Neural cell (in vitro differentiated cells): ENCODE measurements around the gene ZNRD2. TPM values are rescaled to one million over a fixed set of nuclear protein-coding genes. Genes with fewer than 3 reads are reported as not detected.
"Not testable (repeated sequence)": the region's sequence is repeated elsewhere in the genome, so short reads cannot be mapped to it uniquely, and the experiment has no call there.

ENCODE experiments used
- H2AFZ ChIP-seq: fragments of 200-600, 300-800 bp; sonication (generic), shearing (Covaris generic); 2 replicates; pipeline ENCODE4 v1.6.0; 2014; ENCODE audit warnings: low read depth, mild to moderate bottlenecking, antibody characterized with exemption, low read length, moderate library complexity
- H3F3A ChIP-seq: fragments of 200-600 bp; shearing (Covaris generic); 2 replicates; pipeline ENCODE4 v1.6.1; 2016; ENCODE audit warnings: mild to moderate bottlenecking, moderate library complexity, mixed read lengths, antibody characterized with exemption, low read length; ENCODE audit not compliant: insufficient read depth, poor library complexity, severe bottlenecking
- H3K27ac ChIP-seq: fragments of 200-600, 300-800 bp; sonication (generic), shearing (Covaris generic); 2 replicates; pipeline ENCODE4 v1.5.1; 2014; ENCODE audit warnings: mild to moderate bottlenecking, low read length, moderate library complexity
- H3K27me3 ChIP-seq: fragments of 300-800, 200-600 bp; sonication (generic), shearing (Covaris generic); 2 replicates; pipeline ENCODE4 v1.6.0; 2014; ENCODE audit warnings: mild to moderate bottlenecking, low read depth, low read length, moderate library complexity; ENCODE audit not compliant: insufficient read depth
- H3K36me3 ChIP-seq: fragments of 300-800, 200-600 bp; sonication (generic), shearing (Covaris generic); 2 replicates; pipeline ENCODE4 v1.5.1; 2014; ENCODE audit warnings: mild to moderate bottlenecking, antibody characterized with exemption, low read length, moderate library complexity; ENCODE audit not compliant: insufficient read depth
- H3K4me2 ChIP-seq: fragments of 300-800, 200-600 bp; sonication (generic), shearing (Covaris generic); 2 replicates; pipeline ENCODE4 v1.6.0; 2014; ENCODE audit warnings: mild to moderate bottlenecking, low read length
- H3K4me3 ChIP-seq: fragments of 300-800, 200-600 bp; sonication (generic), shearing (Covaris generic); 2 replicates; pipeline ENCODE4 v1.5.1; 2014; ENCODE audit warnings: mild to moderate bottlenecking, low read length, moderate library complexity
- H3K79me2 ChIP-seq: fragments of 200-600 bp; shearing (Covaris generic); replicated peaks from 2 replicates; pipeline ENCODE4 v1.6.0; 2014; ENCODE audit warnings: mild to moderate bottlenecking, low read length, moderate library complexity; ENCODE audit not compliant: insufficient read depth
- H3K9ac ChIP-seq: fragments of 300-800, 200-600 bp; sonication (generic), shearing (Covaris generic); 2 replicates; pipeline ENCODE4 v1.6.1; 2016; ENCODE audit warnings: mild to moderate bottlenecking, low read length, mixed read lengths
- H3K9me2 ChIP-seq: fragments of 200-600 bp; shearing (Covaris generic); 2 replicates; pipeline ENCODE4 v1.6.1; 2016; ENCODE audit warnings: mild to moderate bottlenecking, low read length, mixed read lengths; ENCODE audit not compliant: insufficient read depth
- H3K9me3 ChIP-seq: fragments of 200-600, 300-800 bp; sonication (generic), shearing (Covaris generic); 2 replicates; pipeline ENCODE4 v1.6.1; 2016; ENCODE audit warnings: mild to moderate bottlenecking, mixed run types, low read length, moderate library complexity, mixed read lengths
- H4K20me1 ChIP-seq: fragments of 200-600 bp; shearing (Covaris generic); 2 replicates; pipeline ENCODE4 v1.6.1; 2016; ENCODE audit warnings: mild to moderate bottlenecking, mixed run types; ENCODE audit not compliant: insufficient read depth
- EP300 ChIP-seq: fragments of 450-650 bp; conservative IDR thresholded peaks from 2 replicates; pipeline ENCODE4 v1.6.1; 2014; ENCODE audit warnings: antibody characterized with exemption, mild to moderate bottlenecking, moderate library complexity; ENCODE audit not compliant: poor library complexity, severe bottlenecking
- EZH2 ChIP-seq: fragments of 200-600, 300-800 bp; shearing (Covaris generic), sonication (generic); IDR thresholded peaks from 2 replicates; pipeline ENCODE4 v1.6.1; 2014; ENCODE audit warnings: antibody characterized with exemption, low read length, borderline replicate concordance, mild to moderate bottlenecking; ENCODE audit not compliant: insufficient read depth, poor library complexity, severe bottlenecking
- MXI1 ChIP-seq: fragments of 450-650 bp; conservative IDR thresholded peaks from 2 replicates; pipeline ENCODE4 v1.6.1; 2014; ENCODE audit warnings: antibody characterized with exemption, mild to moderate bottlenecking; ENCODE audit not compliant: poor library complexity, severe bottlenecking
- POLR2AphosphoS5 ChIP-seq: IDR thresholded peaks from 2 replicates; pipeline ENCODE4 v1.6.1; 2012
- RAD21 ChIP-seq: fragments of 450-650 bp; conservative IDR thresholded peaks from 2 replicates; pipeline ENCODE4 v1.6.1; 2014; ENCODE audit warnings: antibody characterized with exemption, mild to moderate bottlenecking, moderate library complexity
- SMC3 ChIP-seq: fragments of 450-650 bp; conservative IDR thresholded peaks from 2 replicates; pipeline ENCODE4 v1.6.1; 2014; ENCODE audit warnings: antibody characterized with exemption, mild to moderate bottlenecking, moderate library complexity; ENCODE audit not compliant: poor library complexity
- TAF1 ChIP-seq: IDR thresholded peaks from 2 replicates; pipeline ENCODE4 v1.6.1; 2012; ENCODE audit warnings: low read depth
- polyA minus RNA-seq: library from RNA; depleted of rRNA, polyadenylated mRNA; stranded (reverse); fragments of >200 nt; gene quantifications from 2 replicates; pipeline ENCODE4 v1.2.3, GENCODE V29; 2014
- polyA plus RNA-seq: library from polyadenylated mRNA; depleted of rRNA; stranded (reverse); fragments of >200 nt; gene quantifications from 2 replicates; pipeline ENCODE4 v1.2.3, GENCODE V29; 2014
- TF ChIP-seq, protein P1 (sequence below): IDR thresholded peaks from 2 replicates; pipeline ENCODE4 v1.6.1; 2012; ENCODE audit warnings: borderline replicate concordance
- TF ChIP-seq, protein P2 (sequence below): fragments of 450-650 bp; IDR thresholded peaks from 2 replicates; pipeline ENCODE4 v1.5.1; 2014; ENCODE audit warnings: antibody characterized with exemption, mild to moderate bottlenecking, moderate library complexity; ENCODE audit not compliant: poor library complexity, severe bottlenecking

Gene ZNRD2, protein sequence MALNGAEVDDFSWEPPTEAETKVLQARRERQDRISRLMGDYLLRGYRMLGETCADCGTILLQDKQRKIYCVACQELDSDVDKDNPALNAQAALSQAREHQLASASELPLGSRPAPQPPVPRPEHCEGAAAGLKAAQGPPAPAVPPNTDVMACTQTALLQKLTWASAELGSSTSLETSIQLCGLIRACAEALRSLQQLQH
- polyA plus RNA-seq (35.4 and 36.2 TPM in 2 replicates), polyA minus RNA-seq (16.4 and 24.8 TPM in 2 replicates)

DNA sequence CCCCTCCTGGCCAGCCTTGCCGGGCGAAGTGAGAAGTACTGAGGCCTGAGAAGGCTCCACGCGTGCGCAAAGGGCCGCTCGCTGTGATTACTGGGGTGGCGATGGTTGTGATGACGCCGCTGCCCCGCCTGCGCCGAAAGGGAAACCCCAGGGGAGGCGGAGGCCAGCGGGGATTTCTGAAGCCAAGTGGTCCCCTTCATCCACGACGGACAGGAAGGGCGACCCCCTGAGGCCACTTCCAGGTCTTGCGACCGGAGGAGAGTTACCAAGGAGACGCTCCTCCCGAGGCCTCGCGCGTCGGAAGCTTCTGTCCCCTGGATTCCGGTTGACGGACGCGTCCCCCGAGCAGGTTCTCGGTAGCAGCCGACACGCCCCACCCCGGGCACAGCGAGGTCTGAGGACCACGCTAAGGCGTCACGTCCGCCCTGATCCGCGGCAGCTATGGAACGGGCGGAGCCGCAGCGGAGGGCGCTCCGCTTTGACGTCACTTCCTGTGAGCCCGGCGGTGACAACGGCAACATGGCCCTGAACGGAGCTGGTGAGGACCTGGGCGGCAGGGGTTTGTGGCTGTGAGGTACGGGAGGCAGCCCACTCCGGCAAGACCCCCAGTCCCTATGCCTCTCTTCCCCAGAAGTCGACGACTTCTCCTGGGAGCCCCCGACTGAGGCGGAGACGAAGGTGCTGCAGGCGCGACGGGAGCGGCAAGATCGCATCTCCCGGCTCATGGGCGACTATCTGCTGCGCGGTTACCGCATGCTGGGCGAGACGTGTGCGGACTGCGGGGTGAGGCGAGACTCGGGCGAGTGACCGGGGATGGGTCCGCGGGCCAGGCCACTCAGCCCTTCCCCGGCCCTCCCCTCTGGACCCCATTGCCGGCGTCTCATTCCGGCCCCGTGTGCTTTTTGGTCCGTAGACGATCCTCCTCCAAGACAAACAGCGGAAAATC lies at the start of gene ZNRD2:
ZNRD2 (plus strand) TSS at position 505 of the 946 bp plus-strand sequence; CDS start at position 520, 15 bp downstream.
- Histone ChIP-seq H2AFZ (peak within 1 kb of the TSS; percentile 41), H3K4me3 (peak within 1 kb of the TSS; percentile 82), H3K9me2 (no peaks in the 10 kb centered on the region), H3K9ac (peak within 1 kb of the TSS; percentile 91), H3K27ac (peak within 1 kb of the TSS; percentile 95), H3K9me3 (no peaks in the 10 kb centered on the region), H3K4me2 (peak within 1 kb of the TSS; percentile 99), H3K36me3 (no peaks in the 10 kb centered on the region), H4K20me1 (peaks cover 15% of the 10 kb centered on the region), H3K27me3 (peaks cover 4% of the 10 kb centered on the region), H3F3A (peaks cover 9% of the 10 kb centered on the region), H3K79me2 (peaks cover 50% of the 10 kb centered on the region)
- TF ChIP-seq POLR2AphosphoS5 = peak; percentile 95
- TF ChIP-seq, protein P1, sequence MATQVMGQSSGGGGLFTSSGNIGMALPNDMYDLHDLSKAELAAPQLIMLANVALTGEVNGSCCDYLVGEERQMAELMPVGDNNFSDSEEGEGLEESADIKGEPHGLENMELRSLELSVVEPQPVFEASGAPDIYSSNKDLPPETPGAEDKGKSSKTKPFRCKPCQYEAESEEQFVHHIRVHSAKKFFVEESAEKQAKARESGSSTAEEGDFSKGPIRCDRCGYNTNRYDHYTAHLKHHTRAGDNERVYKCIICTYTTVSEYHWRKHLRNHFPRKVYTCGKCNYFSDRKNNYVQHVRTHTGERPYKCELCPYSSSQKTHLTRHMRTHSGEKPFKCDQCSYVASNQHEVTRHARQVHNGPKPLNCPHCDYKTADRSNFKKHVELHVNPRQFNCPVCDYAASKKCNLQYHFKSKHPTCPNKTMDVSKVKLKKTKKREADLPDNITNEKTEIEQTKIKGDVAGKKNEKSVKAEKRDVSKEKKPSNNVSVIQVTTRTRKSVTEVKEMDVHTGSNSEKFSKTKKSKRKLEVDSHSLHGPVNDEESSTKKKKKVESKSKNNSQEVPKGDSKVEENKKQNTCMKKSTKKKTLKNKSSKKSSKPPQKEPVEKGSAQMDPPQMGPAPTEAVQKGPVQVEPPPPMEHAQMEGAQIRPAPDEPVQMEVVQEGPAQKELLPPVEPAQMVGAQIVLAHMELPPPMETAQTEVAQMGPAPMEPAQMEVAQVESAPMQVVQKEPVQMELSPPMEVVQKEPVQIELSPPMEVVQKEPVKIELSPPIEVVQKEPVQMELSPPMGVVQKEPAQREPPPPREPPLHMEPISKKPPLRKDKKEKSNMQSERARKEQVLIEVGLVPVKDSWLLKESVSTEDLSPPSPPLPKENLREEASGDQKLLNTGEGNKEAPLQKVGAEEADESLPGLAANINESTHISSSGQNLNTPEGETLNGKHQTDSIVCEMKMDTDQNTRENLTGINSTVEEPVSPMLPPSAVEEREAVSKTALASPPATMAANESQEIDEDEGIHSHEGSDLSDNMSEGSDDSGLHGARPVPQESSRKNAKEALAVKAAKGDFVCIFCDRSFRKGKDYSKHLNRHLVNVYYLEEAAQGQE = peak; percentile 34
- no peak for TF ChIP-seq TAF1
- TF ChIP-seq MXI1 = peak; percentile 96
- TF ChIP-seq, protein P2, sequence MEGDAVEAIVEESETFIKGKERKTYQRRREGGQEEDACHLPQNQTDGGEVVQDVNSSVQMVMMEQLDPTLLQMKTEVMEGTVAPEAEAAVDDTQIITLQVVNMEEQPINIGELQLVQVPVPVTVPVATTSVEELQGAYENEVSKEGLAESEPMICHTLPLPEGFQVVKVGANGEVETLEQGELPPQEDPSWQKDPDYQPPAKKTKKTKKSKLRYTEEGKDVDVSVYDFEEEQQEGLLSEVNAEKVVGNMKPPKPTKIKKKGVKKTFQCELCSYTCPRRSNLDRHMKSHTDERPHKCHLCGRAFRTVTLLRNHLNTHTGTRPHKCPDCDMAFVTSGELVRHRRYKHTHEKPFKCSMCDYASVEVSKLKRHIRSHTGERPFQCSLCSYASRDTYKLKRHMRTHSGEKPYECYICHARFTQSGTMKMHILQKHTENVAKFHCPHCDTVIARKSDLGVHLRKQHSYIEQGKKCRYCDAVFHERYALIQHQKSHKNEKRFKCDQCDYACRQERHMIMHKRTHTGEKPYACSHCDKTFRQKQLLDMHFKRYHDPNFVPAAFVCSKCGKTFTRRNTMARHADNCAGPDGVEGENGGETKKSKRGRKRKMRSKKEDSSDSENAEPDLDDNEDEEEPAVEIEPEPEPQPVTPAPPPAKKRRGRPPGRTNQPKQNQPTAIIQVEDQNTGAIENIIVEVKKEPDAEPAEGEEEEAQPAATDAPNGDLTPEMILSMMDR = peak; percentile 90
- peak; percentile 80 for TF ChIP-seq EP300
- peak; percentile 67 for TF ChIP-seq SMC3
- no peak for TF ChIP-seq EZH2
- TF ChIP-seq RAD21 = peak; percentile 55

DNA sequence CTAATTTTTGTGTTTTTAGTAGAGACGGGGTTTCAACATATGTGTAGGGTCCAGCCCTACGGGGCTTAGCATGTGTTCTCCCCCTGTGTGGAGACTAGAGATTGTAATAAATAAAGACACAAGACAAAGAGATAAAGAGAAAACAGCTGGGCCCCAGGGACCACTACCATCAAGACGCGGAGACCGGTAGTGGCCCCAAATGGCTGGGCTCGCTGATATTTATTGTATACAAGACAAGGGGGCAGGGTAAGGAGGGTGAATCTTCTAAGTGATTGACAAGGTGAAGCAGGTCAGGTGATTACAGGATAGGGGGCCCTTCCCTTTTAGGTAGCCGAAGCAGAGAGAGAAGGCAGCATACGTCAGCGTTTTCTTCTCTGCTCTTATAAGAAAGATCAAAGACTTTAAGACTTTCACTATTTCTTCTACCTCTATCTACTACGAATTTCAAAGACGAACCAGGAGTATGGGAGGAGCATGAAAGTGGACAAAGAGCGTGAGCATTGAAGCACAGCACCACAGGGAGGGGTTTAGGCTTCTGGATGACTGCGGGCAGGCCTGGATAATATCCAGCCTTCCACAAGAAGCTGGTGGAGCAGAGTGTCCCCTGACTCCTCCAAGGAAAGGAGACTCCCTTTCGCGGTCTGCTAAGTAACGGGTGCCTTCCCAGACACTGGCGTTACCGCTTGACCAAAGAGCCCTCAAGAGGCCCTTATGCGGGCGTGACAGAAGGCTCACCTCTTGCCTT lies 48.3 kb upstream of the ZNRD2 start:
- H3K9me2 ChIP-seq, H2AFZ ChIP-seq, H3K36me3 ChIP-seq, H3K4me2 ChIP-seq, H3K4me3 ChIP-seq, H3K27ac ChIP-seq, H4K20me1 ChIP-seq, H3K9ac ChIP-seq, H3K9me3 ChIP-seq, H3F3A ChIP-seq, H3K27me3 ChIP-seq, H3K79me2 ChIP-seq: not testable (repeated sequence)

DNA sequence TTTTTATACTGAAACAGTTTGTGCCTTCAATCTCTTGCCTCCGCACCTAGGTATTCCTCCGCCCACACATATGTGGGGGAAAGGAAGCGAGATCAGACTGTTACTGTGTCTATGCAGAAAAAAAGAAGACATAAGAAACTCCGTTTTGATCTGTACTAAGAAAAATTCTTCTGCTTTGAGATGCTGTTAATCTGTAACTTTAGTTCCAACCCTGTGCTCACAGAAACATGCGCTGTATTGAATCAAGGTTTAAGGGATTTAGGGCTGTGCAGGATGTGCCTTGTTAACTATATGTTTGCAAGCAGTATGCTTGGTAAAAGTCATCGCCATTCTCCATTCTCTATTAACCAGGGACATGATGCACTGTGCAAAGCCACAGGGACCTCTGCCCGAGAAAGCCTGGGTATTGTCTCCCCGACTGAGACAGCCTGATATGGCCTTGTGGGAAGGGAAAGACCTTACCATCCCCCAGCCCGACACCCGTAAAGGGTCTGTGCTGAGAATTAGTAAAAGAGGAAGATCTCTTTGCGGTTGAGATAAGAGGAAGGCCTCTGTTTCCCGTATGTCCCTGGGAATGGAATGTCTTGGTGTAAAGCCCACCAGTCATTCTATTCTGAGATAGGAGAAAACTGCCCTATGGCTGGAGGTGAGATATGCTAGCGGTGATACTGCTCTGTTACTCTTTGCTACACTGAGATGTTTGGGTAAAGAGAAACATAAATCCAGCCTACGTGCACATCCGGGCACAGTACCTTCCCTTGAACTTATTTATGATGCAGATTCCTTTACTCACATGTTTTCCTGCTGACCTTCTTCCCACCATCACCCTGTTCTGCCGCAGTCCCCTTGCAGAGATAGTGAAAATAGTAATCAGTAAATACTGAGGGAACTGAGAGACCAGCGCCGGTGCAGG lies 47.3 kb upstream of the ZNRD2 start:
- H3K27ac ChIP-seq, H3K36me3 ChIP-seq, H3K79me2 ChIP-seq, H3K9ac ChIP-seq, H2AFZ ChIP-seq, H3K4me3 ChIP-seq, H3K4me2 ChIP-seq, H4K20me1 ChIP-seq, H3K9me3 ChIP-seq, H3K27me3 ChIP-seq, H3F3A ChIP-seq, H3K9me2 ChIP-seq: not testable (repeated sequence)

DNA sequence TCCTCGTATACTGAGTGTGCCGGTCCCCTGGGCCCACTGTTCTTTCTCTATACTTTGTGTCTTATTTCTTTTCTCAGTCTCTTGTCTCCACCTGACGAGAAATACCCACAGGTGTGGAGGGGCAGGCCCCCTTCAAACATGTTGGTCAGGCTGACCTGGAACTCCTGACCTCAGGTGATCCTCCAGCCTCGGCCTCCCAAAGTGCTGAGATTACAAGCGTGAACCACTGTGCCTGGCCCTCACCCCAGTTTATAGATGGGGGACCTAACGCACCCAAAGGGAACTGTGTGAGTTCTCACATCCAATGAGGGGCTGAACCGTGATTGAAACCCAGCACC lies 46.7 kb upstream of the ZNRD2 start:
- H3K9me3 ChIP-seq, H4K20me1 ChIP-seq, H3K79me2 ChIP-seq, H3K4me3 ChIP-seq, H3K36me3 ChIP-seq, H3K4me2 ChIP-seq, H3K27me3 ChIP-seq, H3F3A ChIP-seq, H2AFZ ChIP-seq, H3K9ac ChIP-seq, H3K27ac ChIP-seq, H3K9me2 ChIP-seq: not testable (repeated sequence)
